ENCODE data around the gene CHST6.

- TF ChIP-seq CTCF (IDR thresholded peaks at IDR 0.05; ENCODE audit: low read depth, low read length) (no peak), EZH2phosphoT487 (IDR thresholded peaks at IDR 0.05; ENCODE audit: low read depth) (no peak)
Observed at GRCh38 chr16:75445298-75445697, 49.9 kb downstream of the CHST6 start.

Data from OCI-LY3 (cell line).